Astrocyte (in vitro differentiated cells and primary cell): ENCODE results near the gene CCDC195. TPM values are rescaled to one million over a fixed set of nuclear protein-coding genes. Genes with fewer than 3 reads are reported as not detected.

Experiments
- DNase-seq: peaks from one replicate; pipeline ENCODE4 v3.0.0-alpha.2; 2010; ENCODE audit warnings: low read depth
- FAIRE-seq: peaks from 2 replicates; lab custom pipeline; 2011; peaks lifted over from hg19 to GRCh38; lab: Jason Lieb, UNC
- H2AFZ ChIP-seq: 2 replicates; pipeline ENCODE4 v1.6.0; 2012; ENCODE audit warnings: low read depth, low read length, inconsistent platforms
- H3K27ac ChIP-seq: 2 replicates; pipeline ENCODE4 v1.5.1; 2011; ENCODE audit warnings: low read depth, low read length, inconsistent platforms
- H3K27me3 ChIP-seq: 2 replicates; pipeline ENCODE4 v1.6.0; 2011; ENCODE audit warnings: low read length, inconsistent platforms; ENCODE audit not compliant: insufficient read depth
- H3K36me3 ChIP-seq: 2 replicates; pipeline ENCODE4 v1.5.1; 2011; ENCODE audit warnings: low read length, inconsistent platforms; ENCODE audit not compliant: insufficient read depth
- H3K4me1 ChIP-seq: 2 replicates; pipeline ENCODE4 v1.5.1; 2011; ENCODE audit warnings: low read length, inconsistent platforms; ENCODE audit not compliant: insufficient read depth
- H3K4me2 ChIP-seq: 2 replicates; pipeline ENCODE4 v1.6.0; 2012; ENCODE audit warnings: low read length, inconsistent platforms
- H3K4me3 ChIP-seq: 2 replicates; pipeline ENCODE4 v1.5.1; 2011; ENCODE audit warnings: low read depth, mild to moderate bottlenecking, low read length, inconsistent platforms; ENCODE audit not compliant: insufficient read depth
- H3K79me2 ChIP-seq: 2 replicates; pipeline ENCODE4 v1.6.0; 2012; ENCODE audit warnings: mild to moderate bottlenecking, low read length, inconsistent platforms; ENCODE audit not compliant: insufficient read depth
- H3K9ac ChIP-seq: 2 replicates; pipeline ENCODE4 v1.6.0; 2012; ENCODE audit warnings: mild to moderate bottlenecking, low read length, inconsistent platforms
- H3K9me3 ChIP-seq: 2 replicates; pipeline ENCODE4 v1.5.1; 2012; ENCODE audit warnings: low read depth, mild to moderate bottlenecking, low read length, inconsistent platforms; ENCODE audit not compliant: insufficient read depth
- H4K20me1 ChIP-seq: 2 replicates; pipeline ENCODE4 v1.6.0; 2012; ENCODE audit warnings: low read length, inconsistent platforms; ENCODE audit not compliant: insufficient read depth
- H3K27ac Mint-ChIP-seq: one replicate; pipeline ENCODE4 v1.8.0; 2021; ENCODE audit warnings: mild to moderate bottlenecking, mixed read lengths; ENCODE audit not compliant: unreplicated experiment
- H3K27me3 Mint-ChIP-seq: one replicate; pipeline ENCODE4 v1.8.0; 2021; ENCODE audit warnings: low read depth, mixed read lengths; ENCODE audit not compliant: unreplicated experiment
- H3K36me3 Mint-ChIP-seq: one replicate; pipeline ENCODE4 v1.8.0; 2021; ENCODE audit warnings: low read depth, mixed read lengths; ENCODE audit not compliant: unreplicated experiment
- H3K4me1 Mint-ChIP-seq: one replicate; pipeline ENCODE4 v1.8.0; 2021; ENCODE audit warnings: low read depth, mixed read lengths; ENCODE audit not compliant: unreplicated experiment
- H3K4me3 Mint-ChIP-seq: one replicate; pipeline ENCODE4 v1.8.0; 2021; ENCODE audit warnings: mild to moderate bottlenecking, moderate library complexity, mixed read lengths; ENCODE audit not compliant: unreplicated experiment
- H3K9me3 Mint-ChIP-seq: one replicate; pipeline ENCODE4 v1.8.0; 2021; ENCODE audit warnings: mild to moderate bottlenecking, mixed read lengths; ENCODE audit not compliant: unreplicated experiment
- EZH2 ChIP-seq: IDR thresholded peaks from 2 replicates; pipeline ENCODE4 v1.6.1; 2012; ENCODE audit warnings: mild to moderate bottlenecking, low read length, inconsistent platforms; ENCODE audit not compliant: insufficient read depth
- total RNA-seq: library from RNA; stranded (reverse); gene quantifications from 2 replicates; pipeline ENCODE4 v1.2.1, GENCODE V29; 2021
- TF ChIP-seq, protein P1 (sequence below): IDR thresholded peaks from 2 replicates; pipeline ENCODE4 v1.5.1; 2011; ENCODE audit warnings: low read depth, mild to moderate bottlenecking, inconsistent platforms, low read length, moderate library complexity; ENCODE audit not compliant: insufficient read depth

Gene CCDC195
- total RNA-seq, 1 donor from 2014 or later, result not detected

DNA sequence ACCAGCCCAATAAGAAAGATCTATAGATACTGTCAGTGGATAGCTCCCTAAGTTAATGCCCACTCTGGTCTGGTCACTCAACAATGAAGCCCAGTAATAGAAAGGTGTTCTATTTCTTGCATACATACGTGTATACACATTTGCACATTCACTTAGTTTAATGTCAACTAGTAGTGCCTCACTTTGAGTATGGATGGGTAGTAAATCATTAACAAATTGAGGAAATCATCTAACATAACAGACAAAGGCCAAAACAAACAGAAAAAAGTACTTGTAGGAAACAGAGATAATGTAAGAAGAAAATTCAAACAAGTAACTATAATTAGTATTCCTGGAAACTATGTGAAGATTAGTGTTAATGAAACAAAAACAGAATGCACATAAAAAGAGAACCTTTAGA, 13.3 kb upstream of the CCDC195 start:
- Histone ChIP-seq H3K4me1 (no peaks in the 10 kb centered on the region), H2AFZ (no peak overlapping the region), H3K27me3 (no peaks in the 10 kb centered on the region), H3K4me3 (no peak overlapping the region), H3K9ac (no peak overlapping the region), H3K36me3 (no peaks in the 10 kb centered on the region), H4K20me1 (no peaks in the 10 kb centered on the region), H3K9me3 (no peaks in the 10 kb centered on the region), H3K79me2 (no peaks in the 10 kb centered on the region), H3K4me2 (no peak overlapping the region), H3K27ac (no peak overlapping the region)
- Mint-ChIP-seq H3K27me3 (no peaks in the 10 kb centered on the region), H3K4me1 (no peaks in the 10 kb centered on the region), H3K27ac (no peak overlapping the region), H3K36me3 (no peaks in the 10 kb centered on the region), H3K4me3 (no peak overlapping the region), H3K9me3 (peaks cover 12% of the 10 kb centered on the region)
- no peak for FAIRE-seq
- DNase-seq, result no peak
- TF ChIP-seq, protein P1, sequence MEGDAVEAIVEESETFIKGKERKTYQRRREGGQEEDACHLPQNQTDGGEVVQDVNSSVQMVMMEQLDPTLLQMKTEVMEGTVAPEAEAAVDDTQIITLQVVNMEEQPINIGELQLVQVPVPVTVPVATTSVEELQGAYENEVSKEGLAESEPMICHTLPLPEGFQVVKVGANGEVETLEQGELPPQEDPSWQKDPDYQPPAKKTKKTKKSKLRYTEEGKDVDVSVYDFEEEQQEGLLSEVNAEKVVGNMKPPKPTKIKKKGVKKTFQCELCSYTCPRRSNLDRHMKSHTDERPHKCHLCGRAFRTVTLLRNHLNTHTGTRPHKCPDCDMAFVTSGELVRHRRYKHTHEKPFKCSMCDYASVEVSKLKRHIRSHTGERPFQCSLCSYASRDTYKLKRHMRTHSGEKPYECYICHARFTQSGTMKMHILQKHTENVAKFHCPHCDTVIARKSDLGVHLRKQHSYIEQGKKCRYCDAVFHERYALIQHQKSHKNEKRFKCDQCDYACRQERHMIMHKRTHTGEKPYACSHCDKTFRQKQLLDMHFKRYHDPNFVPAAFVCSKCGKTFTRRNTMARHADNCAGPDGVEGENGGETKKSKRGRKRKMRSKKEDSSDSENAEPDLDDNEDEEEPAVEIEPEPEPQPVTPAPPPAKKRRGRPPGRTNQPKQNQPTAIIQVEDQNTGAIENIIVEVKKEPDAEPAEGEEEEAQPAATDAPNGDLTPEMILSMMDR, result no peak
- TF ChIP-seq EZH2, result no peak

DNA sequence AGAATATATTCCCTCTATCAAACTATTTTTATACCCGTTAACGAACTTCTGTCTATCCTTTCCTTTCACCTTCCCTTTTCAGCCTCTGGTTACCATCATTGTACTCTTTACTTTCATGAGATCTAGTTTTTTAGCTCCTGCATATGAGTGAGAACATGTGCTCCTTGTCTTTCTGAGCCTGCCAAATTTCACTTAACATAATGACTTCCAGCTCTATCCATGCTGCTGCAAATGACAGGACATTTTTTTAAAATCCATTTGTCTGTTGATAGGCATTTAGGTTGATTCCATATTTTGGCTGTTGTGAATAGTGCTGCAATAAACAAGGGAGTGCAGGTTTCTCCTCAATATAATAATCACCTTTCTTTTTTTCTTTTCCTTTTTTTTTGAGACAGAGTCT, 8.2 kb upstream of the CCDC195 start:
- no peak overlapping the region for H3K27ac ChIP-seq
- H3K9ac ChIP-seq, result no peak overlapping the region
- no peak for TF ChIP-seq EZH2
- TF ChIP-seq, protein P1, result no peak
- no peaks in the 10 kb centered on the region for H3K79me2 ChIP-seq
- H3K9me3 ChIP-seq, result no peaks in the 10 kb centered on the region
- no peaks in the 10 kb centered on the region for H3K4me1 ChIP-seq
- Mint-ChIP-seq H3K4me1 (peaks cover 14% of the 10 kb centered on the region), H3K9me3 (peaks cover 12% of the 10 kb centered on the region), H3K27ac (peak overlapping the region; percentile 63), H3K4me3 (no peak overlapping the region), H3K36me3 (no peaks in the 10 kb centered on the region), H3K27me3 (no peaks in the 10 kb centered on the region)
- H3K36me3 ChIP-seq, result no peaks in the 10 kb centered on the region
- no peaks in the 10 kb centered on the region for H4K20me1 ChIP-seq
- H3K4me3 ChIP-seq, result no peak overlapping the region
- H3K27me3 ChIP-seq, result no peaks in the 10 kb centered on the region
- no peak for DNase-seq
- H3K4me2 ChIP-seq, result no peak overlapping the region
- FAIRE-seq, result no peak
- H2AFZ ChIP-seq, result no peak overlapping the region

DNA sequence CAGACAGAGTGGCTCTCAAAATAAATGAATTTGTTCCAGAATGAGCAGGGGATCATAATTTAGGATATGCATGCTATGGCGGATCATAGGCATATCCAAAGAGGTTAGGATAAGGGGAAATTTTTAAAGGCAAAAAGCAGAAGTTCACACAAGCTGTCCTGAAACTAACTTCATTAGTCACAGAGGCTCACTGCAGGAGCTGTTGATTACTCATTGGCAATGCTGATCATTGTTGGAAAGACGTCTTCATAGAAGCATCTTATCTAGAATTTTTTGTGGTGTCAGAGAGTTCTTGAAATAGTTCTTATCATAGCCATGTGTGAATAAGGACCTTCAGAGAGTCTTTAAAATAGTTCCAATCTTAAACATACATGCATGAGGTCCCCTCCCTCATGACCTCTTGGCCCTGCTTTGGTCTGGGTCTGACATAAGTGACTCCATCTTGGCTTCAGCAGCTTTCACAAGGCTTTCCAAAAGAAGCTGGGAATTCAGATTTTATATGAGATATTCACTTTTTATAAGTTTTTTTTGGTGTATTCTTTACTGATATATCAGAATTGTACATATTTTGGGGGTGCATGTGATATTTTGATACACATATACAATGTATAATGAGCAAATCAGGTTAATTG, 7.5 kb upstream of the CCDC195 start:
- no peaks in the 10 kb centered on the region for H4K20me1 ChIP-seq
- H3K9ac ChIP-seq, result no peak overlapping the region
- Mint-ChIP-seq H3K4me3 (no peak overlapping the region), H3K27ac (peak overlapping the region; percentile 75), H3K4me1 (peaks cover 14% of the 10 kb centered on the region), H3K9me3 (peaks cover 8% of the 10 kb centered on the region), H3K27me3 (no peaks in the 10 kb centered on the region), H3K36me3 (no peaks in the 10 kb centered on the region)
- no peak for TF ChIP-seq EZH2
- TF ChIP-seq, protein P1, result no peak
- FAIRE-seq (peak; percentile 52), DNase-seq (peak; percentile 78)
- H3K36me3 ChIP-seq, result no peaks in the 10 kb centered on the region
- no peak overlapping the region for H3K4me2 ChIP-seq
- H2AFZ ChIP-seq, result no peak overlapping the region
- H3K4me1 ChIP-seq, result no peaks in the 10 kb centered on the region
- H3K9me3 ChIP-seq, result no peaks in the 10 kb centered on the region
- H3K79me2 ChIP-seq, result no peaks in the 10 kb centered on the region
- H3K4me3 ChIP-seq, result no peak overlapping the region
- no peak overlapping the region for H3K27ac ChIP-seq
- H3K27me3 ChIP-seq, result no peaks in the 10 kb centered on the region
